Measurements from ENCODE around the gene OSBP2.

DNA sequence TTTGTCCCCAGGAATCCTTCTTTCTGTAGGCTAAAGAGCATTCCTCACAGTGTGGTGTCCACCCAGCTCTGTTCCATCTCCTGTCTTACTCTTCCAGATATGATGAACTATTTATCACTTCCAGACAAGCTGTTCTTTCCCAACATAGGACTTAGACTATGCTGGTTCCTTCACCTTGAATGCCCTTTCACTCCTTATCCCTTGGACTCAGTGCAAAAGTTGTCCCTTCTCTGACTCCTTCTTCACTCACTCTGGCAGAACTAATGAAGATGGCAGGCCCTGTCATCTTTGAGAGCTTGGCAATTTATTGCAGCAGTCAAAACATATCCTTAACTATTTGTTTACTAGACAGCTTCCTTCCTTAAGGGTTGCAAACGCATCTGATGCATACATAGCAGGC, 3.5 kb upstream of the OSBP2 start:
- no peak for TF ChIP-seq POLR2A (IDR thresholded peaks at IDR 0.05)
- TF ChIP-seq, protein P1, sequence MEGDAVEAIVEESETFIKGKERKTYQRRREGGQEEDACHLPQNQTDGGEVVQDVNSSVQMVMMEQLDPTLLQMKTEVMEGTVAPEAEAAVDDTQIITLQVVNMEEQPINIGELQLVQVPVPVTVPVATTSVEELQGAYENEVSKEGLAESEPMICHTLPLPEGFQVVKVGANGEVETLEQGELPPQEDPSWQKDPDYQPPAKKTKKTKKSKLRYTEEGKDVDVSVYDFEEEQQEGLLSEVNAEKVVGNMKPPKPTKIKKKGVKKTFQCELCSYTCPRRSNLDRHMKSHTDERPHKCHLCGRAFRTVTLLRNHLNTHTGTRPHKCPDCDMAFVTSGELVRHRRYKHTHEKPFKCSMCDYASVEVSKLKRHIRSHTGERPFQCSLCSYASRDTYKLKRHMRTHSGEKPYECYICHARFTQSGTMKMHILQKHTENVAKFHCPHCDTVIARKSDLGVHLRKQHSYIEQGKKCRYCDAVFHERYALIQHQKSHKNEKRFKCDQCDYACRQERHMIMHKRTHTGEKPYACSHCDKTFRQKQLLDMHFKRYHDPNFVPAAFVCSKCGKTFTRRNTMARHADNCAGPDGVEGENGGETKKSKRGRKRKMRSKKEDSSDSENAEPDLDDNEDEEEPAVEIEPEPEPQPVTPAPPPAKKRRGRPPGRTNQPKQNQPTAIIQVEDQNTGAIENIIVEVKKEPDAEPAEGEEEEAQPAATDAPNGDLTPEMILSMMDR (IDR thresholded peaks at IDR 0.05), result no peak

All from right lobe of liver (tissue), 4 donors.